Activated CD4-positive, CD25-positive, alpha-beta regulatory T cell (primary cell): ENCODE measurements around the gene TMEM63B.

Experiments used
- DNase-seq, 4 experiments: peaks; one replicate each; lab custom pipeline; 2025; lab: John Stamatoyannopoulos, UW

TMEM63B gene

DNA sequence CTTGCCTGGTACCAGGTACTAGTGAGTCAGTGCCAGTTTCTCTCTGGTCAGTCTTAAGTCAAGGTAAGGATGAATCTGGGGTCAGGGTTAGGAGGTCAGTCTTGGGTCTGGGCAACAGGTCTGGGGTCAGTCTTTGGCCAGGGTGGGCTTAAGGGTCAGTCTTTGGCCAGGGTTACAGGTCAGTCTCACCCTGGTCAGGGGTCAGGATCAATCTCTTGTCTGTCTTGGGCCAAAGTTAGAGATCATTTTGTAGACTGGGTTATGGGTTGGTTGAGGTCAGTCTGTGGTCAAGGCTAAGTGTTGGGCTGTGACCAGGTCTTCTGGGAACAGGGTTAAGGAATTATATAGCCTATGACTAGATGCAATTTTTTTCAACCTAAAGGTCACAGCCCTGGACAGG is 18.5 kb downstream of the TMEM63B start:
- DNase-seq, result no peak

DNA sequence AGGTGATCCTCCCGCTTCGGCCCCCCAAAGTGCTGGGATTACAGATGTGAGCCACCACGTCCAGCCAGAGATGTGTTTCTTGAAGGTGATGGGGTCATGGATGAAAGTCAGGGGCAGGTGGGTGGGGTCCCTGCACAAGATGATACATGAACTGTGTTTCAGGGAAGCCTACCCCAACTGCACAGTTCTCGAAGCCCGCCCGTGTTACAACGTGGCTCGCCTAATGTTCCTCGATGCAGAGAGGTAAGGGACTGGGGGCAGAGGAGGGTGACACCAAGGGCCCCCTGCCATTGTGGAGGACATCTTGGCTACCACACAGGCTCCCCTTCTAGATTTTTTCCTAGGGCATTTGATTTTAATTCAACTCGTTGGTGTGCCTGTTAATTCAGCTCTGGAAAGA is 19.3 kb downstream of the TMEM63B start:
- no peak for DNase-seq

DNA sequence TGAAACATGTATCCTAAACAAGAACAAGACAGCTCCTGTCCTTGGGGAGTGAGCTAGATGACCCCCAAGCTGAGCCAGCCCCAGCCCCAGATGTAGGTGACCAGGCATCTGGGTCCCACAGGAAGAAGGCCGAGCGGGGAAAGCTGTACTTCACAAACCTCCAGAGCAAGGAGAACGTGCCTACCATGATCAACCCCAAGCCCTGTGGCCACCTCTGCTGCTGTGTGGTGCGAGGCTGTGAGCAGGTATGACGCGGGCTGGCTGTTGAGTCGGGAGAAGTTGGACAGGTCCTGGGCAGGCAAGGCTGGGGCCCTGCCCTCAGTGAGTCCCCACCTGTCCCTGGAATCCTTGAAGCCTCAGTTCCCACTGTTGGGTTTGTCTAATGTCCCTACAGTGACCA is 19.9 kb downstream of the TMEM63B start:
- no peak for DNase-seq

DNA sequence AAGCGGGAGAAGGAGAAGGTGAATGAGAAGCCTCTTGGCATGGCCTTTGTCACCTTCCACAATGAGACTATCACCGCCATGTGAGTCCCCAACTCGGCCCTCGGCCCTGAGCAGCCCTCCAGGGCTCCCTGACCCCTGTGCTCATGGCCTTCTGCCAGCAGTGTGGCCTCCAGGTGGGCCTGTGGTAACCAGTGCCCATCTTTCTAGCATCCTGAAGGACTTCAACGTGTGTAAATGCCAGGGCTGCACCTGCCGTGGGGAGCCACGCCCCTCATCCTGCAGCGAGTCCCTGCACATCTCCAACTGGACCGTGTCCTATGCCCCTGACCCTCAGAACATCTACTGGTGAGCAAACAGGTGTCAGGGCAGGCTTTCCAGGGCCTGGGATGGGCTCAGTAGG is 21.0 kb downstream of the TMEM63B start:
- DNase-seq, result no peak

DNA sequence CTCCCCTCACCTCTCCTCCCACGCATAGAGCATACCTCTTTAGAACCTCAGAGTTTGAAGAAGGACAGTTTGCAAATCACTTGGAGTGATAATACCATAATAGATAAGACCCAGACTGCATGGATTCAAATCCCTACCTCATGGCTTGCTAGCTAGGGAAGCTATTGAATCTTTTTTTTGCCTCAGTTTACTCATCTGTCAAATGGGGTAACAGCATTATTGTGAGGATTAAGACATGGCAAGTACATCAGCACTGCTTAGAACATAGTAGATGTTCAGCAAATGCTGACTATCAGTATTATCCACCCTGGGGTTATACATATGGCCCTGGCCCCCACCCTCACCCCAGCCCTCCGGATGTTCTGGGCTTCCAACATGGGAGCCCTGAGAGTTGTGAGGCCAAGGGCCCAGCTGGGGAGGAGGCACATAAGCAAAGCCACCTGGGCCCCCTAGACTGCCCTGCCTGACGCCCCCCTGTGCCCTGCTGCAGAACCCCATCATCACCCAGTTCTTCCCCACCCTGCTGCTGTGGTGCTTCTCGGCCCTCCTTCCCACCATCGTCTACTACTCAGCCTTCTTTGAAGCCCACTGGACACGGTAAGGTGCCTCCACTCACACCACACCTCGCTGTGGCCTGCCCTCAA is 22.1 kb downstream of the TMEM63B start:
- no peak for DNase-seq

DNA sequence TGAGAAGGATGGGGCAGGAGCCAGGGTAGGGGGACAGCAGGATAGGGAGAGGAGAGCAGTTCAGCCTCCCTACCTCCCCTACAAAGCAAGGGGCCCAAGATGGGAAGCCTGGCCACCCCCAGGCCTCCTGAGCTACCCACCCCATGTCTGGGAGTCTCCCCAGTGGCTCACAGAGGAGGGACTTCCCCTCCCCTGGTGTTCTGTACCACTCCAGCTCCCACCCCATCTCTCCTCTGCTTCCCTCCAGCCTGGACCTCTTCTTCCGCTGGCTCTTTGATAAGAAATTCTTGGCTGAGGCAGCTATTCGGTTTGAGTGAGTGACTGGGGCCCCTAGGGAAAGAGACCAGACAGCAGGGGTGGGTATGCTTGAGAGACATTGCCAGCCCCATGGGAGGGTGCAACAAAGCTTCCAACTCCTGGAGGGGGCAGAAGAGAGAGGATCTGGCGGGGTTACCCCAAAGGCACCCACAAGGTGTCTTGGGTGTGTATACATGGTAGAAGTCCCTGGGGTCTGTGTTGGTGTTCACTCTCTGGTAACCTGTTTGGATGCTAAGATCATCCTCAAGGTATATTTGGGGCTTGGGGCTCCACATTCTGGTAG is 23.1 kb downstream of the TMEM63B start:
- DNase-seq, result no peak

DNA sequence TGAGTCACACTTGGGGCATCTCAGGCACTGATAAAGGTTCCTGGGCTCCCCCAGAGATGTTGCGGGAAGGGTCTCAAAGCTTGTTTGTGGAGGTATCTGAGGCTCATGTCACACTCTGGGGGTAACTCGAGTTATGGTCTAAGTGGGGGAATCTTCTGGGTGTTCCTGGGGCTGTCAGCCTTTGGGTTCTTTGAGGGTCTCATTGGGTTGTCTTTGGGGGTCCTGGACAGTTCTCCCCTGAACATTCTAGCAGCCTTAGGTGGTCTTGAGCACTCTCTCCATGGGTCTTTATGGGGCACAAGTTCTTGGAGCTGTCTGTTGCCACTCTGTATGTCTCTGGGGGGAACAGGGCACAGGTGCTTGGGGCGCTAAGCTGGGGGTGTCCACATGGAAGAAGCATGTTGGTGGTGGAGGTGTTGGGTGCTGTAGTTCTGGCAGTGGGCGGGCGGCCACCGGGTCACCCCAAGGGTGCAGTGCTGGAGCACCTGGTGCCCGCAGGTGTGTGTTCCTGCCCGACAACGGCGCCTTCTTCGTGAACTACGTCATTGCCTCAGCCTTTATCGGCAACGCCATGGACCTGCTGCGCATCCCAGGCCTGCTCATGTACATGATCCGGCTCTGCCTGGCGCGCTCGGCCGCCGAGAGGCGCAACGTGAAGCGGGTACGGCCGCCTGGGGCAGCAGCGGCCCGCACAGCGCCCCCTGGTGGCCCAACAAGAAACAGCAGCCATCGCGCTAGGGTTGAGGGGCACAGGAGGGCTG is 24.2 kb downstream of the TMEM63B start:
- peak; percentile 47 to 69 (median 62) for DNase-seq

DNA sequence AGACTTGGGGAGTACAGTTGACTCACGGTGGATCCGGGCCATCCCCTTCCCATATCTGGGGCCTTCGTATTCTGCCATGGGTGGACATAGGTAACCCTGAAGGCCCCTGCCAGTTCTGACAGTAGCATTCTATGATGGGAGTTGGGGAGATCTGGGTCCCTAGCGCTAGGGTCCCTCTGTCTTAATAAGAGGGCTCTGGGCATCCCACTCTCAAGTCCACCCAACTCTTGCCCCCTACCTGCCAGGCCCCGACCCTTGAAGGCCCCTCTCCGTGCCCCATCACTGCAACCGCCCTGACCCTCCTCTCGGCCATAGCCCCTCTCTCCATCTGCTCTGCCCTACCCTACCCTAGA is 24.7 kb downstream of the TMEM63B start:
- no peak for DNase-seq

DNA sequence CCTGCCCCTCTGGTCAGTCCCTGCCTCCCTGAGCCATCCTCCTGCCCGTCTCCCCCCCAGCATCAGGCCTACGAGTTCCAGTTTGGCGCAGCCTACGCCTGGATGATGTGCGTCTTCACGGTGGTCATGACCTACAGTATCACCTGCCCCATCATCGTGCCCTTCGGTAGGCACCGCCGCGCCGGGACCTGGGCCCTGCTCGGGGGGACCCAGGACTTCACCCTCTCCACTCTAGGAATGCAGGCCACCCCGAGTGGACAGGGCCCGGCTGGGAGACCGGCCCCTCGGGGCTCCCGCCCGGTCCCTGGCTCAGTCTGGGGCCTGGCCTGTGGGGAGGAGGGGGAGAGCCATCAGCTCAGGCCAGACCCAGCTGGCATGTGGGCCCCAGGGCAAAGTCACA is 25.2 kb downstream of the TMEM63B start:
- DNase-seq, result no peak

DNA sequence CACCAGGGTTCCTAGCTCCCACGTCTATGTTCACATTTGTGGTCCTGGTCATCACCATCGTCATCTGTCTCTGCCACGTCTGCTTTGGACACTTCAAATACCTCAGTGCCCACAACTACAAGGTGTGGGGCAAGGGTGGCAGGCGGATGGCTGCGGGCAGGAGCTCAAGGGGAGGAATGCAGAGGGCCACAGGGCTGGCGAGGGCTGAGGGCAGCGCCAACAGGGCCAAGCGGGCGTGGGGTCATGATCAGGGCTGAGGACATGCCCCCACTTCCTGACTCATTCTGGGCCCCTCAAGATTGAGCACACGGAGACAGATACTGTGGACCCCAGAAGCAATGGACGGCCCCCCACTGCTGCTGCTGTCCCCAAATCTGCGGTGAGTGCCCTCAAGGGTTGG is 26.7 kb downstream of the TMEM63B start:
- no peak for DNase-seq

DNA sequence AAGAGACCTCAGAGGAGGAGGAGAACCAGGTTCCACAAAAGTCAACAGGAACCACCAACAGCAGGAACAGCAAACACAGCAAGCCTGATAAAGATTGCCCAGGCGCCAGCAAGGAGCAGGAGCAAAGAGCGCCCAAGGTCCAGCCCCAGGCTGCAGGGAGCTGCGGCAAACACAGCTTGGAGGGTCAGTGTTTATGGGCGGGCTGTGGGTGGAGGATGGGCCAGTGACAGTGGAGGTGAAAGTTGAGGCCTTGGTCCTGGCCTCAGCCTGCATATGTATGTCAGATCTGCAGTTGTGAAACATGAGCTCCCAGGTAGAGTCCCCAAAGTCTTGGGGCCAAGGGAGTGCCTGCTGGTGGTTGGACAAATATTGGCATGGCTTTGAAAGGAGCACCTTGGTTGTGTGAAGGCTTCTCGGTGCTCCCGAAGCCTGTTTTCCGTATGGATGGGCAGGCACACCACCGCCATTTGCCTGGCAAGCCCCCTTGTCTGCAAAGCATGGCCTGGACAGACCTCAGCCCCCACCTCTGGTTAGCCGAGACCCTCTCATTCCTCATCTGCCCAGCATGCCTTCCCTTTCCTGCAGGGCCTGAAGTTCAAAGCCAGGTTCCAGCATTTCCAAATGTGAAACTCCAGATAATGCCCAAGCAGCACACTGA is 29.3 kb downstream of the TMEM63B start:
- DNase-seq, result no peak

DNA sequence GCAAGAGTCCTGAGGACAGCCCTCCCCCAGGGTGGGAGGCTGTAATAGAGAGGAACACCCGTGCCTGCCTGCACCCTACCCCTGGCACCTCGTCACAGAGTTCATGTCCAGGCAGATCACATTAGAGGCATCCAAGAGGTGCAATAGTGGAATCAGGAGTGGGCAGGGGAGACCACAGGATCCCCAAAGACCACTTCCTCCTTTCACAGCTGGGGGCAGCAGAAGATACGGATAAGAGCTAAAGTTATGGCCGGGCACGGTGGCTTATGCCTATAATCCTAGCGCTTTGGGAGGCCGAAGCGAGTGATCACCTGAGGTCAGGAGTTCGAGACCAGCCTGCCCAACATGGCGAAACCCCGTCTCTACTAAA is 29.8 kb downstream of the TMEM63B start:
- DNase-seq, result no peak

DNA sequence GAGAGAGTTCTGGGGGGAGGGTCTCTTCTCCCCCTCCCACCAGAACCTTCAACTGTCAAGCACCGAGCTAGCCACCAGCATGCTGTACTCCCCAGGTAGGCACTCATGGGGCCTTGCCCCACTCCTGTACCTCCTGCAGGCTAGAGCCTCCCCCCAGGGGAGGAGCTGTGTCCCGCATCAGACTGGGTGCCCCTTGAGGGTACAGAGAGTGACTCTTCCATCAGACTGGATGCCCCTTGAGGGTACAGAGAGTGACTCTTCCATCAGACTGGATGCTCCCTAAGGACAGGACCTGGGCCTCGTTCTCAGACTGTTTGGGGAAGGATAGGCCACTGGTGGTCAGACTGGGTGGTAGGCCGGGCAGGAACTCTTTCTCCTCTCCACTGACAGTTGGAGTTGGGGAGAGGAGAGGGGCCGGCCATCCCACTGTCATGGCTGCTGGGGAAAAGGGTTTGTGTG is 31.4 kb downstream of the TMEM63B start, which contains the start of gene CAPN11:
TSS of gene CAPN11 (plus strand) at position 51 of the 459 bp plus-strand sequence. CDS start at position 80, 29 bp downstream.
- DNase-seq, result no peak

DNA sequence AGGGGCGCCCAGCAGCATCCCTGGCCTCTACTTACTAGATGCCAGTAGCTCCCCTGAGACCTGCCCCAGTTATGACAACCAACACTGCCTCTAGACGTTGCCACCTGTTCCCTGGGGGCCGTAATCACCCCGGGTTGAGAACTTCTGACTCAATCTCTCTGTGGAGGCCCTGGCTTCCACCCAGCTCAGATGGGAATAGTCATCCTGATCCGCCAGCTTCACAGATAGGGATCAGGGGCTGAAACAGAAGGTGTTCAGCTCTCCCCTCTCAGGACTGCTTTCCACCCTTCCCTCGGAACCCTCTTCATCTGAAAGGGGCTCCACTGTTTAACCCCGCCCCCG is 34.6 kb downstream of the TMEM63B start:
- no peak for DNase-seq

DNA sequence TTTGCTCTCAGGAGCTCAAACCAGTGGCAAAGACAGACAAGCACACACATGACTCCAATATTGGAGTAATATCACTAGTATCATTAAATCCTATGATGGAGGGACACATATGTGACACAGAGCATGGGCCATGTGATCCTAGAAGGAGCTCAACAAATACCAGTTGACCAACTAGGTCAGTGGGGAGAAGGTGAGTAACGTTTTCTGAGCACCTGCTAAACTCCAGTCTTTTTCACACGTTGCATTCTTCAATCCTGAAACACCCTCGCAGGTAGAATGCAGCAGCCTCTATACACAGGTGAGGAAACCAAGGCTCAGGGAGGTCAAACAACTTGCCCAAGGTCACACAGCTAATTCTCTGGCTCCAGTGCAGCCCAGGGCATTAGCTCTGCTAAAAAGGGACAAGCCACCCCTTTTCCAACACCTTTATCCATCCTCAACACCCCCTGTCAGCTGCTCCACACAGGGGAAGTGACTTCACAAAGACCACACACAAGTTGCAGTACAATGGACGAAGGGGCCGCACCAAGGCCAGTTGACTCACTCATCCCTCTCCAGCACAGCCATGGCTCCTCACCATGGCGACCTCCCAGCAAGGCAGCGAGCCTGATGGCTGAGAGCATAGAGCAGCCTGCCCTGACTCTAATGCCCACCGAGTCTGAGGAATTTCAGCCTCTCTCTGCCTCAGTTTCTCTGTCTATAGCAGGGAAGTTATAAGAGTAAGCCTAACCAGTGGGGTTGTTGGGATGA is 35.7 kb downstream of the TMEM63B start:
- no peak for DNase-seq

DNA sequence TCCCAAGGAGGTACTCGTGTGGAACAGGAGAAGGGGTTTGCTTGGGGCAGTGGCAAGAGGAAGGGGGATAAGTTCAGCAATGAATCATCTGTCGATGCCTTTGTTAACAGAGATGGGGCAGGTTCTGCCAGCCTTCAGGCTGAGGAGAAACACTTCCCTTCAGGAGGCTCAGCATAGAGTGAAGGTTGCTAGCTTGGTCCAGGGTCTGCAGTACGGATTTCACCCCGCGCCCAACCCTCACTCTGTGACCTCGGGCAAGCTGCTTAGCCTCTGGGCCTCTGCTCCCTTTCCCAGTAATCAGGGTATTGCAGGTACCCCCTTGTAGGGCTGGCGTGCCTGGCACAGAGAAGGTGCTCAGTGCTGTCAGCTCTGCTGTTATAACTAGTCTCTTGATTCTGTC is 38.8 kb downstream of the TMEM63B start:
- no peak for DNase-seq

DNA sequence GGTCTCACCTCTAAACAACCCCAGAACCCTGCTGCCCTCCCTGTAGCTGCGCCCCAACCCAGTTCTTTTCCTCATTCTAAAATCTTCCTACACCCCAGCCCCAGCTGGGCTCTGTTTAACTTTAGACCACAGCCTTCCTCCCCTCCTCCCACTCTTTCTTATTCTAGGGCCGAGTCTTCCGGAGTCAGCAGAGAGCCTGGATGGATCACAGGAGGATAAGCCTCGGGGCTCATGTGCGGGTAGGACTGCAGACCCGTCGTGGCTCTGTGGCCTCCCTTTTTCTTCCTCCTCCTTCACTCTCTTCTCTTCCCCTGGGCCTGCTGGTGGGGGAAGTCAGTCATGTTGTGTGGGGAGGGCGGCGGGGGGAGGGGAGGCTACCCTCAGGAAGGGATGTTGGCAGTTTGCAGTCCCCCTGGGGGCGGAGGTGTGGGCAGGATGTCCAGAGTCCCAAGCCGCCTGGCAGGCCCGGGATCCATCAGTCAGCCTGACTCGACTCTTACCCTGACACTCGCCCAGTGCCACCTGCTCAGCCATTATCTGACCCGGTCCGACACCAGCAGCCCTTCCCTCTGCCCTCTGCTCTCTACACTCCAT is 39.3 kb downstream of the TMEM63B start:
- no peak for DNase-seq

DNA sequence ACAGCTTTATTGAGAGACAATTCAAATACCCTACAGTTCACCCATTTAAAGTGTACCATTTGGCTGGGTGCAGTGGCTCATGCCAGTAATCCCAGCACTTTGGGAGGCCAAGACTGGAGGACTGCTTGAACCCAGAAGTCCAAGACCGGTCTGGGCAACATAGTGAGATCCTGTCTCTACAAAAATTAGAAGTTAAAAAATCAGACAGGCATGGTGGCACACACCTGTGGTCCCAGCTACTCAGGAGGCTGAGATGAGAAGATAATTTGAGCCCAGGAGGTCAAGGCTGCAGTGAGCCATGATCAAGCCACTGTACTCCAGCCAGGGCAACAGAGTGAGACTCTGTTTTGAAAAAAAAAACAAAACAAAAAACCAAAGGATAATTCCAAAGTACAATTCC is 40.2 kb downstream of the TMEM63B start:
- DNase-seq, result no peak

DNA sequence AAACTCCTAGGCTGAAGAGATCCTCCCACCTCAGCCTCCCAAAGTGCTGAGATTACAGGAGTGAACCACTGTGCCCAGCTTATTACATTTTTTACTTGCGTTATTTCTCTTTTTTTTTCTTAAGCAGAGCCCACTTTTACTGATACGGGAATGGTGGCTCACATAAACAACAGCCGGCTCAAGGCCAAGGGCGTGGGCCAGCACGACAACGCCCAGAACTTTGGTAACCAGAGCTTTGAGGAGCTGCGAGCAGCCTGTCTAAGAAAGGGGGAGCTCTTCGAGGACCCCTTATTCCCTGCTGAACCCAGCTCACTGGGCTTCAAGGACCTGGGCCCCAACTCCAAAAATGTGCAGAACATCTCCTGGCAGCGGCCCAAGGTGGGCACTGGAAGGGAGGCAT is 41.8 kb downstream of the TMEM63B start:
- DNase-seq, result no peak

DNA sequence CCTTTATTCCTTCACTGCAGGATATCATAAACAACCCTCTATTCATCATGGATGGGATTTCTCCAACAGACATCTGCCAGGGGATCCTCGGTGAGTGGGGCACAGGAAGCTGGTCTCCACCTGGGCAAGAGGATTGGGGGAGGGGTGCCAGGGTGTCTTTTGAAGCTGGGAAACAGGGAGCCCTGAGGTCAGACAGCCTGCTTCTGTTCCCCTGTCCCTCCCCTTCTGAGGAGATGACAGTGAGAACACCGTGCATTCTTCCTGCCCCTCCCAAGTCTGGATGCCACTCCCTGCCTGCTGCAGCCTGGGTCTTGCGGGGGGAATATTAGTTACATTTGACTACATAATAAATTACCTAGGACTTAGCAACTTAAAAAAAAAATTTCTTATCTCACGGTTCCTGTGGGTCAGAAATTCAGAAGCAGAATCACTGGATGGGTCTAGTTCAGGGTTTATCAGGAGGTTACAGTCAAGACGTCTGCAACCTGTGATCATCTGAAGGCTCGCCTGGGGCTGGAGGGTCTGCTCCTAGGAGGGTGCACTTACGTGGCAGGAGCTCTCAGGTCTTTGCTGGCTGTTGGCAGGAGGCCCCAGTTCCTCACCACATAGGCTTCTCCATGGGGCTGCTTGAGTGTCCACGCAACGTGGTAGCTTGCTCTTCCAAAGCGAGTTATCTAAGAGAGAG is 42.7 kb downstream of the TMEM63B start:
- DNase-seq, result no peak

DNA sequence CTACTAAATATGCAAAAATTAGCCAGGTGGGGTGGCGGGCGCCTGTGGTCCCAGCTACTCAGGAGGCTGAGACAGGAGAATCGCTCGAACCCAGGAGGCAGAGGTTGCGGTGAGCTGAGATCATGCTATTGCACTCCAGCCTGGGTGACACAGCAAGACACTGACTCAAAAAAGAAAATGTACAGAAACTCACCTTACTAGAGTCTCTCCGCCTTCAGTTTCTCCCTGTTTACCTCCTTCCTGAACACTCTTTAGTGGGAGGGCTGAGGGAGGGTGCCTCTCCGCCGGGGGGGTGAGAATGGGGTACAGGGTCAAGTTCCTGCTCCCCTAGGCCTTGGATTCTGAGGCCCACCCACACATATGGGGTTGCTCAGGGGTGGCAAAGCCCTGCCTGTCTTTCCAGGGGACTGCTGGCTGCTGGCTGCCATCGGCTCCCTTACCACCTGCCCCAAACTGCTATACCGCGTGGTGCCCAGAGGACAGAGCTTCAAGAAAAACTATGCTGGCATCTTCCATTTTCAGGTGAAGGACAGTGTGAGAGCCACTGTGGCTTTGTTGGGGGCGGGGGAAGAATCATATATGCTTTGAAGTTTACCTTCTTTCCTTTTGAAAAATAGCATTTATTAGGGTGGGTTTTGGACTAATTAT is 44.7 kb downstream of the TMEM63B start:
- no peak for DNase-seq
